Keratinocyte (primary cell): ENCODE data around the gene APP. TPM values are rescaled to one million over a fixed set of nuclear protein-coding genes. Genes with fewer than 3 reads are reported as not detected.

Experiments
- DNase-seq: peaks from one replicate; pipeline ENCODE4 v3.0.0-alpha.2; 2011; ENCODE audit warnings: low read depth, missing footprints, low spot score
- FAIRE-seq: peaks from 2 replicates; lab custom pipeline; 2011; peaks lifted over from hg19 to GRCh38; lab: Jason Lieb, UNC
- H2AFZ ChIP-seq: 2 replicates; pipeline ENCODE4 v1.6.0; 2012; ENCODE audit warnings: low read length, control low read depth, inconsistent platforms; ENCODE audit not compliant: control insufficient read depth
- H3K27ac ChIP-seq: 2 replicates; pipeline ENCODE4 v1.5.1; 2011; ENCODE audit warnings: low read length; ENCODE audit not compliant: control insufficient read depth, insufficient read depth
- H3K27me3 ChIP-seq: 3 replicates; pipeline ENCODE4 v1.6.0; 2011; ENCODE audit warnings: low read length; ENCODE audit not compliant: control insufficient read depth, insufficient read depth; ENCODE audit errors: extremely low read depth
- H3K36me3 ChIP-seq, 2 experiments: 2 replicates in 1 of 2; 3 replicates in 1 of 2; pipeline ENCODE4 v1.5.1; 2011; ENCODE audit warnings: low read length in 2 of 2, mild to moderate bottlenecking in 1 of 2; ENCODE audit not compliant: control insufficient read depth in 2 of 2, insufficient read depth in 2 of 2; ENCODE audit errors: extremely low read depth in 1 of 2
- H3K4me1 ChIP-seq: 3 replicates; pipeline ENCODE4 v1.5.1; 2011; ENCODE audit warnings: low read length; ENCODE audit not compliant: control insufficient read depth, insufficient read depth; ENCODE audit errors: extremely low read depth
- H3K4me2 ChIP-seq: 3 replicates; pipeline ENCODE4 v1.6.0; 2011; ENCODE audit warnings: low read depth, low read length; ENCODE audit not compliant: control insufficient read depth, insufficient read depth; ENCODE audit errors: extremely low read depth
- H3K4me3 ChIP-seq, 3 experiments: fragments of 200-600 bp in 1 of 3; sonication (generic) in 1 of 3; 2 replicates in 2 of 3; 3 replicates in 1 of 3; pipeline ENCODE4 v1.5.1; 2011 to 2016; ENCODE audit warnings: low read length in 3 of 3, mild to moderate bottlenecking in 3 of 3, control low read depth in 2 of 3, inconsistent platforms in 1 of 3, low read depth in 1 of 3, mixed read lengths in 1 of 3, mixed run types in 1 of 3, moderate library complexity in 1 of 3; ENCODE audit not compliant: control insufficient read depth in 2 of 3, insufficient read depth in 2 of 3; ENCODE audit errors: extremely low read depth in 1 of 3
- H3K79me2 ChIP-seq: 2 replicates; pipeline ENCODE4 v1.6.0; 2012; ENCODE audit warnings: low read length; ENCODE audit not compliant: control insufficient read depth, insufficient read depth
- H3K9ac ChIP-seq: 3 replicates; pipeline ENCODE4 v1.6.0; 2011; ENCODE audit warnings: low read length; ENCODE audit not compliant: control insufficient read depth, insufficient read depth; ENCODE audit errors: extremely low read depth
- H3K9me1 ChIP-seq: 3 replicates; pipeline ENCODE4 v1.6.0; 2011; ENCODE audit warnings: low read length; ENCODE audit not compliant: control insufficient read depth, insufficient read depth; ENCODE audit errors: extremely low read depth
- H3K9me3 ChIP-seq: 2 replicates; pipeline ENCODE4 v1.5.1; 2012; ENCODE audit warnings: low read depth, low read length; ENCODE audit not compliant: control insufficient read depth
- H4K20me1 ChIP-seq: 3 replicates; pipeline ENCODE4 v1.6.0; 2011; ENCODE audit warnings: low read length; ENCODE audit not compliant: control insufficient read depth, insufficient read depth; ENCODE audit errors: extremely low read depth
- CTCF ChIP-seq, 3 experiments: IDR thresholded peaks in 1 of 3; conservative IDR thresholded peaks in 1 of 3; optimal IDR thresholded peaks in 1 of 3; 2 replicates in 2 of 3; 3 replicates in 1 of 3; pipeline versions ENCODE3 to v1.5.1; 2011; ENCODE audit warnings: low read length in 3 of 3, mild to moderate bottlenecking in 3 of 3, moderate library complexity in 2 of 3, control low read depth in 1 of 3, inconsistent platforms in 1 of 3; ENCODE audit not compliant: insufficient read depth in 2 of 3; ENCODE audit errors: extremely low read depth in 1 of 3
- EZH2 ChIP-seq: IDR thresholded peaks from one replicate; pipeline ENCODE4 v1.6.1; 2012; ENCODE audit warnings: inconsistent platforms, mild to moderate bottlenecking, low read length, moderate library complexity
- dilution Hi-C: fragments of 300-500 bp; cut with MboI; formaldehyde crosslinking; loops from one replicate; pipeline ENCODE4 v1.7.0; 2020; ENCODE audit warnings: low sequenced_read_pairs; ENCODE audit not compliant: extremely low pct_ligation_motif_present
- polyA plus RNA-seq, 5 experiments: library from polyadenylated mRNA; depleted of rRNA in 3 of 5; stranded (reverse) in 3 of 5; stranded (forward) in 1 of 5; unstranded in 1 of 5; fragments of >200 nt; gene quantifications; 1 replicate in 1 of 5; 2 replicates in 3 of 5; 3 replicates in 1 of 5; pipeline versions ENCODE4 v1.2.1 to v1.2.3, GENCODE V29; 2011 to 2012; ENCODE audit warnings: missing spikeins in 2 of 5, low read depth in 1 of 5, low replicate concordance in 1 of 5

Gene APP
- polyA plus RNA-seq, 1 donor (not counting 4 experiments of a cell fraction or from before 2014, with no cell fraction given): 1,015 TPM

- Histone ChIP-seq H3K36me3 (peaks cover 14 to 32% of the 10 kb centered on the region in 2 experiments), H3K4me1 (peaks cover 15% of the 10 kb centered on the region), H3K4me3 (no peak overlapping the region), H3K79me2 (peaks cover 100% of the 10 kb centered on the region), H4K20me1 (peaks cover 24% of the 10 kb centered on the region), H3K27ac (no peak overlapping the region), H3K9ac (no peak overlapping the region), H3K9me3 (no peaks in the 10 kb centered on the region), H3K27me3 (no peaks in the 10 kb centered on the region), H3K4me2 (no peak overlapping the region), H2AFZ (no peak overlapping the region), H3K9me1 (no peaks in the 10 kb centered on the region)
- TF ChIP-seq EZH2 (no peak), CTCF (optimal IDR thresholded peaks at IDR 0.05 in 1 of 3, IDR thresholded peaks at IDR 0.05 in 1 of 3, conservative IDR thresholded peaks at IDR 0.05 in 1 of 3; ENCODE audit: extremely low read depth in 1 of 3, insufficient read depth in 2 of 3, low read length in 3 of 3) (no peak)
- dilution Hi-C loops: no loop called here
- DNase-seq (no peak), FAIRE-seq (peak; percentile 13)
These were observed 23.9 kb downstream of the APP start for GRCh38 chr21:26146681-26147080.

GRCh38 chr21:26144031-26144430 is 26.5 kb downstream of the APP start:
- Histone ChIP-seq H2AFZ (no peak overlapping the region), H3K79me2 (peaks cover 100% of the 10 kb centered on the region), H3K4me2 (no peak overlapping the region), H3K27ac (no peak overlapping the region), H3K36me3 (peaks cover 16 to 42% of the 10 kb centered on the region in 2 experiments), H3K9ac (no peak overlapping the region), H3K9me3 (no peaks in the 10 kb centered on the region), H3K9me1 (no peaks in the 10 kb centered on the region), H4K20me1 (peaks cover 28% of the 10 kb centered on the region), H3K4me1 (peaks cover 17% of the 10 kb centered on the region), H3K4me3 (no peak overlapping the region), H3K27me3 (no peaks in the 10 kb centered on the region)
- FAIRE-seq (no peak), DNase-seq (no peak)
- dilution Hi-C loops: no loop called here
- TF ChIP-seq CTCF (optimal IDR thresholded peaks at IDR 0.05 in 1 of 3, IDR thresholded peaks at IDR 0.05 in 1 of 3, conservative IDR thresholded peaks at IDR 0.05 in 1 of 3; ENCODE audit: extremely low read depth in 1 of 3, insufficient read depth in 2 of 3, low read length in 3 of 3) (no peak), EZH2 (no peak)
